Skeletal muscle tissue (tissue), 4 donors: ENCODE results near the gene KIAA0232. TPM values are rescaled to one million over a fixed set of nuclear protein-coding genes. Genes with fewer than 3 reads are reported as not detected.
A peak's percentile ranks its signal among the peaks of the same experiment; 100 is the strongest.

Source experiments
- H3K27ac ChIP-seq: one replicate; pipeline ENCODE4 v1.7.0; 2013; ENCODE audit warnings: mild to moderate bottlenecking, low read depth, low read length, inconsistent platforms
- H3K27me3 ChIP-seq, 3 donors: one replicate each; pipeline ENCODE4 v1.7.0; 2013; ENCODE audit warnings: low read length in 3 of 3; ENCODE audit not compliant: control insufficient read depth in 3 of 3, insufficient read depth in 3 of 3
- H3K36me3 ChIP-seq, 3 donors: one replicate each; pipeline ENCODE4 v1.7.0; 2013; ENCODE audit warnings: low read length in 3 of 3; ENCODE audit not compliant: control insufficient read depth in 3 of 3, insufficient read depth in 3 of 3
- H3K4me1 ChIP-seq, 3 donors: one replicate each; pipeline ENCODE4 v1.7.0; 2013; ENCODE audit warnings: low read length in 3 of 3, mild to moderate bottlenecking in 3 of 3; ENCODE audit not compliant: control insufficient read depth in 3 of 3, insufficient read depth in 3 of 3
- H3K4me3 ChIP-seq, 3 donors: one replicate each; pipeline ENCODE4 v1.7.0; 2013; ENCODE audit warnings: low read length in 3 of 3
- H3K9ac ChIP-seq, 3 donors: one replicate each; pipeline ENCODE4 v1.7.0; 2013; ENCODE audit warnings: low read length in 3 of 3, mild to moderate bottlenecking in 3 of 3, moderate library complexity in 2 of 3, low read depth in 1 of 3
- H3K9me3 ChIP-seq, 3 donors: one replicate each; pipeline ENCODE4 v1.7.0; 2013; ENCODE audit warnings: low read length in 3 of 3; ENCODE audit not compliant: control insufficient read depth in 3 of 3
- total RNA-seq: library from RNA; depleted of rRNA; stranded (reverse); fragments of >200 nt; gene quantifications from one replicate; pipeline ENCODE4 v1.2.3, GENCODE V29; 2014
- donor health status: Osteomylitis.

Gene KIAA0232
- total RNA-seq, 1 donor from 2014 or later, result 12.5 TPM

GRCh38 chr4:6802626-6803025, 20.1 kb downstream of the KIAA0232 start:
- no peak overlapping the region for H3K4me3 ChIP-seq
- H3K27me3 ChIP-seq, result no peaks in the 10 kb centered on the region
- H3K27ac ChIP-seq, result no peak overlapping the region
- H3K36me3 ChIP-seq, result no peaks in the 10 kb centered on the region
- peaks cover 12 to 29% (median 17%) of the 10 kb centered on the region in 3 donors for H3K4me1 ChIP-seq
- H3K9ac ChIP-seq, result no peak overlapping the region
- no peaks in the 10 kb centered on the region for H3K9me3 ChIP-seq

- H3K36me3 ChIP-seq, result no peaks in the 10 kb centered on the region
- H3K9me3 ChIP-seq, result no peaks in the 10 kb centered on the region
- H3K4me3 ChIP-seq, result no peak overlapping the region
- no peak overlapping the region for H3K27ac ChIP-seq
- H3K27me3 ChIP-seq, result no peaks in the 10 kb centered on the region
- no peak overlapping the region for H3K9ac ChIP-seq
- H3K4me1 ChIP-seq, result peaks cover 15 to 31% (median 17%) of the 10 kb centered on the region in 3 donors
Measured at GRCh38 chr4:6803246-6803645, 20.7 kb downstream of the KIAA0232 start.

DNA sequence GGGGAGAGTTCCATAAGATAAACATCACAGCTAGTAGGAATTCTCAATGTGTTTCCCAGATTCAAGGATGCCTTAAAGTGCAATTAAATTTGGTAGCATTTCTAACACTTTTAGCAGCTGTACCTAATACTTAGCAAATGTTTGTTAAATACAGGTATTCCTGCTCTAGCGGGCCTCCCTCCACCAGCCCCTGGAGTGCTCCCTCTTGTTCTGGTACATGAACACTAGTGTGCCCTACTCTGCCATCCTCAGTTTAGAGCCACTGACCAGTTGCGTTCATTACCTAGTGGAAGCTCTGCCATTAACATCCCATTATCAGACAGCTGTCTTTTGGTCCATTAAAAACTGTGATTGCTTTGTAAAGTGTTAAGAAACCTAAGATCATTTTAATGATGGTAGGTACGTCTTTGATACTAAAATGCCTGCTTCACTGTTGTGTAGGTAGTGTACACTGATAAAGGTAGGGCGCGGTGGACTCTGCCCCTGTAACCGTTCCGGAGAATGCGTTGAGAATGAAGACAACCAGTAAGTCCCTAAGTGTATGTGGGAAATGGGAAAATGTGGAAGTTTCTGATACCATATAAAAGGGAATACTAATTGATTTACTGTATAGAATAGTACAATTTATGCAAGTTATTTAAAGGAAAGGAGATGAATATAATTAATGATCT, 21.7 kb downstream of the KIAA0232 start:
- no peak overlapping the region for H3K4me3 ChIP-seq
- no peaks in the 10 kb centered on the region for H3K27me3 ChIP-seq
- no peaks in the 10 kb centered on the region for H3K36me3 ChIP-seq
- peaks cover 22 to 38% (median 23%) of the 10 kb centered on the region in 3 donors for H3K4me1 ChIP-seq
- H3K9me3 ChIP-seq, result no peaks in the 10 kb centered on the region
- no peak overlapping the region for H3K9ac ChIP-seq
- H3K27ac ChIP-seq, result no peak overlapping the region

DNA sequence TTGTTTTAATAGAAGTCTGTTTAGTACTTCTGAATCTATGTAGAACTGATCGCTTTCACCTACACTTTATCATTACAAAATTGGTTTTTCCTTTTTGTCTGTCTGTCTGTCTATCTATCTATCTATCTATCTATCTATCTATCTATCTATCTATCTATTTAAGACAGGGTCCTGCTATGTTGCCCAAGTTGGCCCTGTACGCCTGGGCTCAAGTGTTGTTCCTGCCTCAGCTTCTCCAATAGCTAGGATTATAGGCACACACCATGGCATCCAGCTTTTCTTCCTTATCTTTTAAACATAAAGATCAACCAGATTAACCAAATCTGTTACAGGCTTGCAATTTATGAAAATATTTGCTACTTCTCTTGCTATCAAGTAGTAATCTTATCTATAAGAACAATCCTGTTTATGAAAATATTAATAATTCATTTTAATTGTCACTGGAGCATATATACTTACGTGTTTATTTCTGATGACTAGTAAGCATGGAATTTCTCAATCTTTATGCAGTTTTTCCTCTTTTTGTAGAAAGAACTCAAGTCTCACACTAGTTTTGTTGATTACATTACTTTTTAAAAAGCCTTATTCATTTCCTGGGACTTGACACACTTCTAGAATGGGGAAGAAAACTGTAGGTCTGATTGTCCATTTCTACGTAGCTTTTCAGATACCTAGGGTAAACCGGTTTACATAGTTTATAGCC, 24.5 kb downstream of the KIAA0232 start:
- H3K9ac ChIP-seq, result peak overlapping the region in 2 of 3 donors; percentile 4 to 25
- no peak overlapping the region for H3K4me3 ChIP-seq
- H3K27ac ChIP-seq, result peak overlapping the region; percentile 40
- H3K4me1 ChIP-seq, result peaks cover 23 to 36% (median 25%) of the 10 kb centered on the region in 3 donors
- H3K36me3 ChIP-seq, result no peaks in the 10 kb centered on the region
- no peaks in the 10 kb centered on the region for H3K27me3 ChIP-seq
- H3K9me3 ChIP-seq, result no peaks in the 10 kb centered on the region

GRCh38 chr4:6808259-6808658, 25.7 kb downstream of the KIAA0232 start:
- Histone ChIP-seq H3K9ac (no peak overlapping the region), H3K36me3 (no peaks in the 10 kb centered on the region), H3K4me1 (peaks cover 23 to 29% (median 26%) of the 10 kb centered on the region in 3 donors), H3K27ac (peak overlapping the region; percentile 14), H3K9me3 (no peaks in the 10 kb centered on the region), H3K27me3 (no peaks in the 10 kb centered on the region), H3K4me3 (no peak overlapping the region)

DNA sequence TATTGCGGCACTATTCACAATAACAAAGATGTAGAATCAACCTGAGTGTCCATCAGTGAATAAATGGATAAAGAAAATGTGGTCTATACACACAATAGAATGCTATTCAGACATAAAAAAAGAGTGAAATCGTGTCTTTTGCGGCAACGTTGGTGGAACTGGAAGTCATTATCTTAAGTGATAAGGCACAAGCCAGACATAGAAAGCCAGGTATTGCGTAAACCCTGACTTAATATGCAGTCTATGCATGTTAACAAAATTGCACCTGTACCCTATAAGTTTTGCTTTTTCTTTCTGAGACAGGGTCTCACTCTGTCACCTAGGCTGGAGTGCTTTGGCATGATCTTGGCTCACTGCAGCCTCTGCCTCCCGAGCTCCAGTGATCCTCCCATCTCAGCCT, 28.6 kb downstream of the KIAA0232 start:
- Histone ChIP-seq H3K9ac (no peak overlapping the region), H3K9me3 (no peaks in the 10 kb centered on the region), H3K27me3 (no peaks in the 10 kb centered on the region), H3K4me1 (peaks cover 25 to 29% (median 29%) of the 10 kb centered on the region in 3 donors), H3K36me3 (no peaks in the 10 kb centered on the region), H3K4me3 (no peak overlapping the region), H3K27ac (no peak overlapping the region)

- no peak overlapping the region for H3K27ac ChIP-seq
- H3K9ac ChIP-seq, result no peak overlapping the region
- H3K9me3 ChIP-seq, result no peaks in the 10 kb centered on the region
- no peak overlapping the region for H3K4me3 ChIP-seq
- no peaks in the 10 kb centered on the region for H3K27me3 ChIP-seq
- no peaks in the 10 kb centered on the region for H3K36me3 ChIP-seq
- H3K4me1 ChIP-seq, result peaks cover 17 to 20% (median 19%) of the 10 kb centered on the region in 3 donors
Measured at GRCh38 chr4:6812766-6813165, 30.2 kb downstream of the KIAA0232 start.

- Histone ChIP-seq H3K9ac (no peak overlapping the region), H3K4me1 (peaks cover 11 to 14% (median 13%) of the 10 kb centered on the region in 3 donors), H3K27ac (no peak overlapping the region), H3K9me3 (no peaks in the 10 kb centered on the region), H3K36me3 (no peaks in the 10 kb centered on the region), H3K4me3 (no peak overlapping the region), H3K27me3 (no peaks in the 10 kb centered on the region)
Measured at GRCh38 chr4:6813725-6814124, 31.2 kb downstream of the KIAA0232 start.

GRCh38 chr4:6815029-6815836, 32.7 kb downstream of the KIAA0232 start:
- no peaks in the 10 kb centered on the region for H3K27me3 ChIP-seq
- H3K4me1 ChIP-seq, result peaks cover 8 to 11% (median 10%) of the 10 kb centered on the region in 3 donors
- H3K36me3 ChIP-seq, result no peaks in the 10 kb centered on the region
- no peak overlapping the region for H3K4me3 ChIP-seq
- no peak overlapping the region for H3K9ac ChIP-seq
- no peaks in the 10 kb centered on the region for H3K9me3 ChIP-seq
- no peak overlapping the region for H3K27ac ChIP-seq
